Kidney epithelial cell (primary cell): Measurements from ENCODE around the gene RB1. TPM values are rescaled to one million over a fixed set of nuclear protein-coding genes. Genes with fewer than 3 reads are reported as not detected.

Source experiments
- DNase-seq: peaks from one replicate; pipeline ENCODE4 v3.0.0-alpha.2; 2010; ENCODE audit warnings: low read depth
- H3K27me3 ChIP-seq: 2 replicates; pipeline ENCODE4 v1.6.0; 2011; ENCODE audit warnings: low read length; ENCODE audit not compliant: control insufficient read depth, insufficient read depth
- H3K36me3 ChIP-seq: 2 replicates; pipeline ENCODE4 v1.5.1; 2011; ENCODE audit warnings: low read length; ENCODE audit not compliant: control insufficient read depth, insufficient read depth
- H3K4me3 ChIP-seq: 2 replicates; pipeline ENCODE4 v1.5.1; 2011; ENCODE audit warnings: low read depth, mild to moderate bottlenecking, control low read depth, low read length
- total RNA-seq: library from RNA; depleted of rRNA; stranded (reverse); fragments of >200 nt; gene quantifications from 2 replicates; pipeline ENCODE4 v1.2.3, GENCODE V29; 2015
- TF ChIP-seq, protein P1 (sequence below): IDR thresholded peaks from 2 replicates; pipeline ENCODE4 v1.5.1; 2011; ENCODE audit warnings: mild to moderate bottlenecking, moderate library complexity, low read length, control low read depth, inconsistent platforms; ENCODE audit not compliant: insufficient read depth, poor library complexity, severe bottlenecking

RB1 gene
- total RNA-seq, 1 donor from 2014 or later = 27.1 TPM

GRCh38 chr13:48266701-48267639 lies 36.6 kb upstream of the RB1 start:
- DNase-seq = no peak
- TF ChIP-seq, protein P1, sequence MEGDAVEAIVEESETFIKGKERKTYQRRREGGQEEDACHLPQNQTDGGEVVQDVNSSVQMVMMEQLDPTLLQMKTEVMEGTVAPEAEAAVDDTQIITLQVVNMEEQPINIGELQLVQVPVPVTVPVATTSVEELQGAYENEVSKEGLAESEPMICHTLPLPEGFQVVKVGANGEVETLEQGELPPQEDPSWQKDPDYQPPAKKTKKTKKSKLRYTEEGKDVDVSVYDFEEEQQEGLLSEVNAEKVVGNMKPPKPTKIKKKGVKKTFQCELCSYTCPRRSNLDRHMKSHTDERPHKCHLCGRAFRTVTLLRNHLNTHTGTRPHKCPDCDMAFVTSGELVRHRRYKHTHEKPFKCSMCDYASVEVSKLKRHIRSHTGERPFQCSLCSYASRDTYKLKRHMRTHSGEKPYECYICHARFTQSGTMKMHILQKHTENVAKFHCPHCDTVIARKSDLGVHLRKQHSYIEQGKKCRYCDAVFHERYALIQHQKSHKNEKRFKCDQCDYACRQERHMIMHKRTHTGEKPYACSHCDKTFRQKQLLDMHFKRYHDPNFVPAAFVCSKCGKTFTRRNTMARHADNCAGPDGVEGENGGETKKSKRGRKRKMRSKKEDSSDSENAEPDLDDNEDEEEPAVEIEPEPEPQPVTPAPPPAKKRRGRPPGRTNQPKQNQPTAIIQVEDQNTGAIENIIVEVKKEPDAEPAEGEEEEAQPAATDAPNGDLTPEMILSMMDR = no peak
- H3K4me3 ChIP-seq = no peak overlapping the region
- H3K27me3 ChIP-seq = no peaks in the 10 kb centered on the region
- H3K36me3 ChIP-seq = peaks cover 1% of the 10 kb centered on the region

DNA sequence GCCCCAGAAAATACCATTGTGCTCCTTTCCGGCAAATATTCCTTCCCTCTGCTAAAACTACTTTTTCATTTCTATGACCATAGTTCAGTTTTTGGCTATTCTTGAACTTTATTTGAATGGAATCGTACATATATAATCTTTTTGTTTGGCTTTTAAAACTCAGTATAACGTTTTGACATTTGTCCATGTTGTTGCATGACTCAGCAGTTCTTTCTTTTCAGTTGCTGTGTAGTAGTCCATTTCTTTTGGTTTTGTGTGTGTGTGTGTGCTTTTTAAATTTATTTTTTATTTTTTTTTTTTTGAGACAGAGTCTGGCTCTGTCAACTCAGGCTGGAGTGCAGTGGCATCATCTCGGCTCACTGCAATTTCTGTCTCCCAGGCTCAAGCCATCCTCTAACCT lies 35.5 kb upstream of the RB1 start:
- no peak for DNase-seq
- H3K36me3 ChIP-seq = peaks cover 1% of the 10 kb centered on the region

GRCh38 chr13:48273346-48273745 lies 30.2 kb upstream of the RB1 start:
- DNase-seq = no peak
- TF ChIP-seq, protein P1 = no peak
- no peak overlapping the region for H3K4me3 ChIP-seq

More for the DNA sequence above, 35.5 kb upstream of the RB1 start:
- no peaks in the 10 kb centered on the region for H3K27me3 ChIP-seq
- TF ChIP-seq, protein P1 = no peak
- no peak overlapping the region for H3K4me3 ChIP-seq

GRCh38 chr13:48275507-48275906 lies 28.0 kb upstream of the RB1 start:
- Histone ChIP-seq H3K27me3 (no peaks in the 10 kb centered on the region), H3K36me3 (no peaks in the 10 kb centered on the region), H3K4me3 (no peak overlapping the region)
- no peak for DNase-seq
- TF ChIP-seq, protein P1 = no peak

More at GRCh38 chr13:48273346-48273745, 30.2 kb upstream of the RB1 start:
- Histone ChIP-seq H3K27me3 (no peaks in the 10 kb centered on the region), H3K36me3 (no peaks in the 10 kb centered on the region)

DNA sequence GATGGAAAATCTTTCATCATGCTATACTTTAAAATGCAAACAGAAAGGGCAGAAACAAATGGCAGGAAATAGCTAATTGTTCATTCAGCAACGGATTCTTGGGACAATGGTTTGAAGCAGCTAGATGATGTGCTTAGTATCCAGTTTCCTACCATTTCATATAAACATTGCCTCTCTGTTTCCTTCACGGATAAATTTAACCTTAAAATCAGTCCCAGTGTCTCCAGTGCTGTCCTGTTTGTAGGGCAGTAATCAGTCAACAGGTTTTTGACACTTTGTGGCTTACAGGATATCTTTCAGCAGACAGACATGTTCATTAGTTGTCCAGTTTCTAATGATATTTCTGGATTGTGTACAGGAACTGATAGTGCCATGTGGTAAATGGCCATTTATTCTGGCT lies 24.7 kb upstream of the RB1 start:
- DNase-seq = no peak
- Histone ChIP-seq H3K4me3 (no peak overlapping the region), H3K27me3 (no peaks in the 10 kb centered on the region), H3K36me3 (no peaks in the 10 kb centered on the region)
- TF ChIP-seq, protein P1 = no peak

DNA sequence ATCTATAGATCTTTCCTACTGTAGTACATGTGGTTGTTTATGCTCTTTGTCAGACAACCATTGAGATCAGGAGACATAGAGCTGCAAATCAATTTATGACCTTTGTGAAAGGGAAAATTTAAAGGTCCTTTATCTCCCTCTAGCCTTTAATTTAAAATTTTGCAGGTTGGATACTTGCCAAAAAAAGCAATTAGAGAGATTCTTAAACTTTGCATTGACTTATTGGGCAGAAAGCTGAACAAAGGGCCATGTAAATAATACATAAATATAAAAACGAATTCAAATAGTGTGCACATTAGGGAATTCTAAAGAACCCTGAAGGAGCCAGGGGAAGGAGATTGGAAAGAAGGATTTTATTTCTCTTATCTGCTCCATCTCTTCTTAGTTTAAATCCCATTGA lies 22.0 kb upstream of the RB1 start:
- DNase-seq = no peak
- Histone ChIP-seq H3K4me3 (no peak overlapping the region), H3K36me3 (no peaks in the 10 kb centered on the region), H3K27me3 (no peaks in the 10 kb centered on the region)
- TF ChIP-seq, protein P1 = no peak
